Breast epithelium (tissue), 4 donors: ENCODE data around the gene FOXI1. TPM values are rescaled to one million over a fixed set of nuclear protein-coding genes. Genes with fewer than 3 reads are reported as not detected.

Experiments
- DNase-seq, 2 donors: peaks; one replicate each; pipeline ENCODE4 v3.0.0-alpha.2; 2019; ENCODE audit warnings: low spot score in 2 of 2
- H3K27ac ChIP-seq, 2 donors: fragments of 200-600 bp; sonication (generic) in 1 of 2; one replicate each; pipeline ENCODE4 v1.5.1; 2016 to 2019; ENCODE audit warnings: mild to moderate bottlenecking in 1 of 2
- H3K27me3 ChIP-seq, 2 donors: fragments of 200-600 bp; sonication (generic) in 1 of 2; one replicate each; pipeline versions ENCODE4 v1.5.1 to v1.6.0; 2017 to 2019; ENCODE audit warnings: control low read depth in 1 of 2, mild to moderate bottlenecking in 1 of 2
- H3K36me3 ChIP-seq: fragments of 200-600 bp; one replicate; pipeline ENCODE4 v1.5.1; 2019
- H3K4me1 ChIP-seq, 2 donors: fragments of 200-600 bp; sonication (generic); one replicate each; pipeline ENCODE4 v1.5.1; 2016 to 2019; ENCODE audit warnings: control low read depth in 1 of 2
- H3K4me3 ChIP-seq, 3 donors: fragments of 200-600 bp; sonication (generic); 1 replicate in 2 of 3; 2 replicates in 1 of 3; pipeline ENCODE4 v1.5.1; 2016 to 2019; ENCODE audit warnings: mild to moderate bottlenecking in 3 of 3, moderate library complexity in 2 of 3
- H3K9me3 ChIP-seq, 2 donors: fragments of 200-600 bp; sonication (generic) in 1 of 2; one replicate each; pipeline ENCODE4 v1.5.1; 2016 to 2019; ENCODE audit warnings: control low read depth in 1 of 2
- CTCF ChIP-seq, 3 donors: fragments of 450-650 bp; IDR thresholded peaks; one replicate each; pipeline ENCODE4 v1.5.1; 2016 to 2017; ENCODE audit warnings: antibody characterized with exemption in 3 of 3, mild to moderate bottlenecking in 3 of 3, moderate library complexity in 3 of 3
- POLR2A ChIP-seq: fragments of 450-650 bp; IDR thresholded peaks from one replicate; pipeline ENCODE4 v1.6.1; 2016; ENCODE audit warnings: antibody characterized with exemption, mild to moderate bottlenecking, moderate library complexity
- POLR2AphosphoS5 ChIP-seq, 3 donors: sonication (generic); formaldehyde crosslinking; IDR thresholded peaks; one replicate each; pipeline ENCODE4 v1.6.1; 2017; ENCODE audit warnings: antibody characterized with exemption in 3 of 3
- intact Hi-C: fragments of 100-400 bp; cut with DNase I; formaldehyde crosslinking; loops from one replicate; pipeline ENCODE4 v1.15.1; 2023; ENCODE audit warnings: low total_unique reads
- total RNA-seq, 3 donors: library from RNA; depleted of rRNA; stranded (reverse); fragments of >200 nt; gene quantifications; one replicate each; pipeline ENCODE4 v1.1.0, GENCODE V29; 2016

Gene FOXI1
- total RNA-seq, 3 donors from 2014 or later: 1.3 to 7.9 TPM; not detected in 1

GRCh38 chr5:170132976-170133448, 27.3 kb downstream of the FOXI1 start:
- intact Hi-C loops: no loop called here
- no peak for TF ChIP-seq POLR2AphosphoS5 (IDR thresholded peaks at IDR 0.05)
- no peak for TF ChIP-seq POLR2A
- TF ChIP-seq CTCF (IDR thresholded peaks at IDR 0.05): no peak
- no peak overlapping the region for H3K4me3 ChIP-seq
- no peak overlapping the region for H3K27ac ChIP-seq
- no peak for DNase-seq
- H3K9me3 ChIP-seq: no peaks in the 10 kb centered on the region
- no peaks in the 10 kb centered on the region for H3K36me3 ChIP-seq
- no peaks in the 10 kb centered on the region for H3K27me3 ChIP-seq
- no peaks in the 10 kb centered on the region for H3K4me1 ChIP-seq

GRCh38 chr5:170135796-170136490, 30.2 kb downstream of the FOXI1 start:
- intact Hi-C loops: no loop called here

GRCh38 chr5:170136506-170136905, 30.8 kb downstream of the FOXI1 start:
- TF ChIP-seq CTCF (IDR thresholded peaks at IDR 0.05): no peak
- no peak for TF ChIP-seq POLR2AphosphoS5 (IDR thresholded peaks at IDR 0.05)
- TF ChIP-seq POLR2A: no peak
- peak overlapping the region; percentile 68 to 83 for H3K27ac ChIP-seq
- intact Hi-C loops: no loop called here
- no peaks in the 10 kb centered on the region for H3K36me3 ChIP-seq
- DNase-seq: no peak
- no peaks in the 10 kb centered on the region for H3K27me3 ChIP-seq
- no peak overlapping the region for H3K4me3 ChIP-seq
- H3K4me1 ChIP-seq: no peaks in the 10 kb centered on the region
- no peaks in the 10 kb centered on the region for H3K9me3 ChIP-seq

More at GRCh38 chr5:170135796-170136490, 30.2 kb downstream of the FOXI1 start:
- no peak overlapping the region for H3K4me3 ChIP-seq
- no peak for TF ChIP-seq POLR2A
- TF ChIP-seq POLR2AphosphoS5 (IDR thresholded peaks at IDR 0.05): peak in 2 of 3 donors; percentile 7 to 59
- no peak for TF ChIP-seq CTCF (IDR thresholded peaks at IDR 0.05)
- H3K9me3 ChIP-seq: no peaks in the 10 kb centered on the region
- peak in 1 of 2 donors; percentile 77 for DNase-seq
- no peaks in the 10 kb centered on the region for H3K36me3 ChIP-seq
- peak overlapping the region; percentile 68 to 83 for H3K27ac ChIP-seq
- no peaks in the 10 kb centered on the region for H3K4me1 ChIP-seq
- H3K27me3 ChIP-seq: no peaks in the 10 kb centered on the region

- Histone ChIP-seq H3K27ac (no peak overlapping the region), H3K4me3 (no peak overlapping the region), H3K36me3 (no peaks in the 10 kb centered on the region), H3K4me1 (no peaks in the 10 kb centered on the region), H3K27me3 (no peaks in the 10 kb centered on the region), H3K9me3 (no peaks in the 10 kb centered on the region)
- TF ChIP-seq POLR2AphosphoS5 (IDR thresholded peaks at IDR 0.05): no peak
- TF ChIP-seq CTCF (IDR thresholded peaks at IDR 0.05): no peak
- no peak for TF ChIP-seq POLR2A
- intact Hi-C loops: no loop called here
- DNase-seq: no peak
Measured at GRCh38 chr5:170137694-170138214, 32.1 kb downstream of the FOXI1 start.

GRCh38 chr5:170138273-170138672, 32.6 kb downstream of the FOXI1 start:
- Histone ChIP-seq H3K9me3 (no peaks in the 10 kb centered on the region), H3K27me3 (no peaks in the 10 kb centered on the region), H3K4me3 (no peak overlapping the region), H3K27ac (no peak overlapping the region), H3K4me1 (no peaks in the 10 kb centered on the region), H3K36me3 (no peaks in the 10 kb centered on the region)
- TF ChIP-seq POLR2A (no peak), CTCF (IDR thresholded peaks at IDR 0.05) (no peak), POLR2AphosphoS5 (IDR thresholded peaks at IDR 0.05) (no peak)
- intact Hi-C loops: no loop called here
- no peak for DNase-seq
